D721Med (cell line): ENCODE results near the gene CTNNB1.

Source experiments
- DNase-seq: peaks from one replicate; pipeline ENCODE4 v3.0.0; 2011; ENCODE audit warnings: low spot score; ENCODE audit not compliant: insufficient read length
- FAIRE-seq: peaks from 2 replicates; lab custom pipeline; 2011; peaks lifted over from hg19 to GRCh38; lab: Jason Lieb, UNC
- TF ChIP-seq, protein P1 (sequence below): IDR thresholded peaks from 2 replicates; pipeline ENCODE4 v1.5.1; 2012; ENCODE audit warnings: mild to moderate bottlenecking, control low read depth; ENCODE audit not compliant: insufficient read depth; ENCODE audit errors: missing control alignments

The CTNNB1 gene

DNA sequence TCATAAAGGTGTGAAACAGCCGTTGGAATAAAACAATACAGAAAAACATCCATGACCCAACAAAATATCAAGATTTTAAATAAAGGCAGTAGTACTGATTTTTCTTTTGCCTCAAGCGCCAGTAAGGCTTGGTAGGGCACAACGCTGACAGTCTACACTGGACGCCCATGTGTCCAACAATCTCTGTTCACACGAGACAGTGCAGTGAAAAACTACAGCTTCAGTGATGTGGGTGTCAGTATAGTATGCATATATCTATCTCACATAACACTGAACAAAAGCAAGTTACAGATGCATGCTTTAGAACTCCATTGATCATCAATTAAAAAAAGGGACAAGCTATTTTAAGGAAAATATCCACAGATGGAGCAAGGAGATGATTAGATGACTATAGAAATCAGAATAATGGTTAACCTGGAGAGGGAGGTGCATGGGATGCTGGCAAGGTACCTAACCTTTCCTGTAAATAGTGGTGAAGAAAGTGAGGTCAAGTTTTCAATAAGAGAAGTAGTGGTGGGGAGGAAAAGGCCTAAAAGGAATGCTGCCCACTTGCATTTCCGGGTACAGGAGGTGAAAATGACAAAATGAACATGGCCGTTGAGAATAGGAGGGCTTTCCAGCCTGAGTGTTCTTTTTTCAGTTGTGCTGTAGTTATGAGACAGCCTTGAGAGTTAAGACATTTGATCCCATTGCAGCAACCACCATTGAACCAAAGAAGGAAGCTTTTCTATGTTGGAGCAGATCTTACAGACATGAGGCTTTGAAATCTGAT is 42.7 kb downstream of the CTNNB1 start:
- FAIRE-seq (no peak), DNase-seq (no peak)
- TF ChIP-seq, protein P1, sequence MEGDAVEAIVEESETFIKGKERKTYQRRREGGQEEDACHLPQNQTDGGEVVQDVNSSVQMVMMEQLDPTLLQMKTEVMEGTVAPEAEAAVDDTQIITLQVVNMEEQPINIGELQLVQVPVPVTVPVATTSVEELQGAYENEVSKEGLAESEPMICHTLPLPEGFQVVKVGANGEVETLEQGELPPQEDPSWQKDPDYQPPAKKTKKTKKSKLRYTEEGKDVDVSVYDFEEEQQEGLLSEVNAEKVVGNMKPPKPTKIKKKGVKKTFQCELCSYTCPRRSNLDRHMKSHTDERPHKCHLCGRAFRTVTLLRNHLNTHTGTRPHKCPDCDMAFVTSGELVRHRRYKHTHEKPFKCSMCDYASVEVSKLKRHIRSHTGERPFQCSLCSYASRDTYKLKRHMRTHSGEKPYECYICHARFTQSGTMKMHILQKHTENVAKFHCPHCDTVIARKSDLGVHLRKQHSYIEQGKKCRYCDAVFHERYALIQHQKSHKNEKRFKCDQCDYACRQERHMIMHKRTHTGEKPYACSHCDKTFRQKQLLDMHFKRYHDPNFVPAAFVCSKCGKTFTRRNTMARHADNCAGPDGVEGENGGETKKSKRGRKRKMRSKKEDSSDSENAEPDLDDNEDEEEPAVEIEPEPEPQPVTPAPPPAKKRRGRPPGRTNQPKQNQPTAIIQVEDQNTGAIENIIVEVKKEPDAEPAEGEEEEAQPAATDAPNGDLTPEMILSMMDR = no peak

DNA sequence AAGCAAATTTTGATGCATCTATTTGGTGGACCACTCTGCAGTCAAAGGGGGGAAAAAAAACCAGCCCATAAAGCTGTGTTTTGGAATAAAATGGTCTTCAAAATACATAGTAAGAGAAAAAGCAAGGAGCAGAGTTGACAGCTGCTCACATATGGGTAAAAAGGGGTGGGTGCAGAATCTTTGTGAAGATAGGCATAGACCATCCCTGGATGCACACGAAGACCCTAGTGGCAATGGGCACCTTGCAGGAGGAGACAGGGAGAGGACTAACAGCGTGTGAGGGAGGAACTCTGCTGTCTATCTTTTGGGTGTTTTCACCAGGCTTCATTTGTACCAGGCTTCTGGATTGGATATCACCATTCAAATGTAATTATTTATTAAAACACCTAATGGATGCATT is 43.9 kb downstream of the CTNNB1 start:
- TF ChIP-seq, protein P1 = no peak
- DNase-seq = no peak
- FAIRE-seq = no peak

DNA sequence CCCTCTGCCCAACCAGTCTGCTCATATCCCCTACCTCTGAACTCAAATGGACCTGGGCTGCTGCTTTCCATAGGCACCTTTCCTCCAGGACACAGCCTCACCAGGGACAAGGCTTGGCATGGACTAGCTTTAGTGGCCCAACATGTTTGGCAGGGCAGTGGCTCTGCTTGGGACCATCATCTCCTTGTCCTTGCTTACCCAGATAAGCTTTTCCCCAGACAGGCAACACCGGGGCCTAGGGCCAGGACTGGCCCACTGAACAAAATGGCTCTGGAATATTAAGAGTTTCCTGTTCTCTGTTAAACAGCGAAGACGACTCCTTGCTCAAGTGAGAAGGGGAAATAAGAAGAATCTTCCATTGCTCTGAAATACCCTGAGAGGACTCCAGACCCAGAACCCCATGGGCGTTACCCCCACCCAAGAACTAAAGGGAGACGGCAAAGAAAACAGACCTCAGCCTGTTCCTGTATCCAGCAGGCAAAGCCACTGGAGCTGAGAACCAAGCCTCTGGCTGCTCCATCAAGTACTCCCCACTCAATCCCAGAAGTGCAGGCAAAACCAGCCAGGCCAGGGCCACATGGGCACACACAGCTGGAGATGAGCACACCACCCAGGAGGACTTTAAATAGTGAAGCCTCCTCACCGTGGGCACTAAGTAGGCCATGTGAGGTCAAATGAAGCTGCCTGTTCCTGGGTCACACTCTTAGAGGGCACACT is 45.5 kb downstream of the CTNNB1 start:
- DNase-seq = no peak
- TF ChIP-seq, protein P1 = no peak
- FAIRE-seq = no peak

DNA sequence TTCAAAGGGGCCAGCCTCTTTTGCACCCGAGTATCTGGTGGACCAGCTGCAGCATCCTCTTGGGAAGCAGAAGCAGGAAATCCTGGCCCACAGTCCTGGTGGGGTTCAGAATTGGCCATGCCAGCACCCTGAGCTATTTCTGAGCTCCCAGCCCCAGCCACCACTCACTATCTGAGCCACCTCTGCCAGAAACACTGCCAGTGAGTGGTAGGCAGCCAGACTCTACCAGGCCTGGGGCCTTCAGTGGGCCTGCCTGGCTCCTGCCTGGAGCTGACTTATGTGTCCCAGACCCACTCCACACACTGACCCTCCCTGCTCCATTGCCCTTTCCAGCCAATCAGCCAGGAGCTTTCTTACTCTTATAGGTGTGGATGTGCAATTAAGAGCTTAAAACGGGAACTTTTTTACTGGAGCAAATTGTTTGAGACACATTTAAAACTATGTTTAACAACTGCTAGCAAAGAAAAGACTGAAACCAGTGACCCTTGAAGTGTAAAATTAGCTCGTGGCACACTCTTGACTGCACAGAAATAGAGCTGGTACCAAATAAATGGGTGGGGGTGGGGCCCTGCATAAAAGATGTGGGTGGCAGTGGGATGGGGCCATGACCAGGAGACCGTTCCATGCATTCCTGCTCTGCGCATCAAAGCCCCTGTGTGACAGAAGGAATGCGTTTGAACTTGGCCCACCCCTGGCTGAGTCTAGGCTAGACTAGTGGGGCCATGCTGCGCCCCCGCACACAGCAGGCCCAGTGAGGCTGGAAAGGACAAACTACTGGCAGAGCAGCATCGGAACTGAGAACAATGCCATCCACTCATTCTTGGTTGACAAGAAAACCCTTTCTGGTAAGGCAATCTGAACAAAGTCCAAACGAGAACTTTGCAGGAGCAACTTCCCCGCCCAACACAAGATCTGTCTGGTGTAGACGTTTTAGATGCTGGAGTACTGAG is 48.0 kb downstream of the CTNNB1 start:
- FAIRE-seq (no peak), DNase-seq (no peak)
- TF ChIP-seq, protein P1 = no peak

DNA sequence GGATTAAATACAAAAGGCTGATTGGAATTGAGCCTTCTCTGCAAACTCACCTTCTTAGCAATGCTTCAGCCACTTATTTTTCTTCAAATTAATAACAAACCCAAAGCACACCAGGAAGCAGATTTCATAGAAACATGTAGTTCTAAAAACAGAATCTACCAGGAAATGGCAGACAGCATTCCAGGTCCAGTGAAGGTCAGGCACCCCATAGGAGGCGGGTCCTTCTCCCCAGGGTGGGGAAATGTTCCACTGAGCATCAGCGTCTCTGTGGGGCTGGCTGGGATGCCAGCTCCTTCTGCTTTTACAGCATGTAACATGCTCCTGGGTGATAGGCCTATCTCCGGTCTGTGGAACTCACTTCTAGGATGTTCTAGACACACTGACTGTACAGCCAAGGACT is 49.2 kb downstream of the CTNNB1 start:
- TF ChIP-seq, protein P1 = no peak
- DNase-seq (no peak), FAIRE-seq (no peak)

DNA sequence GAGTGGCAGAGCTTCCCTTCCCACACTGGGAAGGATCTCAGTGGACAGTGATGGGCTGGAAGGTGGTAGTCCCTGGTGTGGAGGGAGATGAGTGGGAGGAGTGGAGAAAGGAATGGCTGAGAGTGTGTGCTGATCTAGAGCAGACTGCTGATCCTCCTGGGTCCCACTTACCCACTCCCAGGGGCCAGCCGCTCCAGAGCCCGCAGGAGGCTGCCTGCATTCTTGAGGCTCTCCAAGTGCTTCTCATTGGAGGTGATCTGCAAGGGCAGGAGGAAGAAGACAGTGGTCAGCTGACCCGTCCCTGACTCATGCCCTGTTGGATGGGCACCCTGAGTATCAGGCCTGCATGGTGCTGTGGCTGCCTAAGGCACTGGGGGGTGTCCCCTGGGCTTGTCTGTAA is 50.0 kb downstream of the CTNNB1 start:
- DNase-seq (no peak), FAIRE-seq (no peak)
- TF ChIP-seq, protein P1 = no peak
